K562 (cell line): Measurements from ENCODE around the gene ARHGAP33. TPM values are rescaled to one million over a fixed set of nuclear protein-coding genes. Genes with fewer than 3 reads are reported as not detected.

Experiments used
- ATAC-seq: fragments of 200-7000 bp; cut with Tn5 transposase; 3 replicates; pipeline ENCODE4 v1.9.1; 2020; ENCODE audit warnings: moderate library complexity
- BruUV-seq: library from RNA; stranded (reverse); fragments of 400-500 nt; replicated peaks from 2 replicates; lab custom pipeline; 2021; lab: Mats Ljungman, UMichigan
- CTCF ChIA-PET: fragments of 300-600 bp; formaldehyde crosslinking; extraction: SDS; loops from one replicate; lab custom pipeline; 2021; ENCODE audit warnings: low intra/inter-chr PET ratio; lab: Yijun Ruan, JAX
- POLR2A ChIA-PET: fragments of 300-600, 350-650 bp; sonication (Branson Sonifier 250); formaldehyde crosslinking; extraction: SDS; loops from one replicate; lab custom pipeline; 2021; ENCODE audit warnings: antibody characterized with exemption, inconsistent platforms; lab: Yijun Ruan, JAX
- DNase-seq, 4 experiments: peaks; one replicate each; pipeline versions ENCODE4 v3.0.0 to v3.0.0-alpha.2; 2011 to 2018; ENCODE audit warnings: low spot score in 3 of 4, mixed read lengths in 3 of 4; ENCODE audit errors: extremely low read depth in 1 of 4
- FAIRE-seq: peaks from 2 replicates; lab custom pipeline; 2011; peaks lifted over from hg19 to GRCh38; lab: Jason Lieb, UNC
- H2AFZ ChIP-seq: 2 replicates; pipeline ENCODE4 v1.6.0; 2011; ENCODE audit warnings: low read depth, low read length, control low read depth, inconsistent platforms
- H3K27ac ChIP-seq: fragments of 200-600 bp; 3 replicates; pipeline ENCODE4 v1.8.0; 2011; ENCODE audit warnings: low read depth, mild to moderate bottlenecking, control low read depth, inconsistent platforms, low read length, moderate library complexity, mixed read lengths; ENCODE audit errors: extremely low read depth
- H3K27me3 ChIP-seq, 2 experiments: fragments of 300-600 bp in 1 of 2; 2 replicates in 1 of 2; 3 replicates in 1 of 2; pipeline versions ENCODE4 v1.6.0 to v1.8.0; 2011; ENCODE audit warnings: inconsistent platforms in 2 of 2, low read length in 2 of 2, mild to moderate bottlenecking in 1 of 2, mixed read lengths in 1 of 2, moderate library complexity in 1 of 2; ENCODE audit not compliant: control insufficient read depth in 2 of 2, insufficient read depth in 2 of 2
- H3K36me3 ChIP-seq: fragments of 300-600 bp; 3 replicates; pipeline ENCODE4 v1.8.0; 2011; ENCODE audit warnings: mild to moderate bottlenecking, low read length, inconsistent platforms; ENCODE audit not compliant: control insufficient read depth, insufficient read depth
- H3K4me1 ChIP-seq, 2 experiments: fragments of 200-600 bp in 1 of 2; replicated peaks in 1 of 2; 2 replicates in 1 of 2; 3 replicates in 1 of 2; pipeline versions ENCODE4 v1.5.1 to v1.8.0; 2011; ENCODE audit warnings: inconsistent platforms in 2 of 2, low read length in 2 of 2, mild to moderate bottlenecking in 1 of 2, mixed read lengths in 1 of 2, moderate library complexity in 1 of 2; ENCODE audit not compliant: control insufficient read depth in 2 of 2, insufficient read depth in 2 of 2
- H3K4me2 ChIP-seq: 2 replicates; pipeline ENCODE4 v1.6.1; 2011; ENCODE audit warnings: low read length, control low read depth, inconsistent platforms, mixed read lengths; ENCODE audit not compliant: insufficient read depth
- H3K4me3 ChIP-seq: fragments of 200-600 bp; sonication (generic), shearing (Covaris generic); 2 replicates; pipeline ENCODE4 v1.5.1; 2016; ENCODE audit warnings: control low read depth, inconsistent platforms
- H3K79me2 ChIP-seq: fragments of 200-600 bp; 3 replicates; pipeline ENCODE4 v1.8.0; 2011; ENCODE audit warnings: low read length, inconsistent platforms; ENCODE audit not compliant: control insufficient read depth, insufficient read depth
- H3K9ac ChIP-seq, 2 experiments: 2 replicates each; pipeline versions ENCODE4 v1.6.0 to v1.6.1; 2011; ENCODE audit warnings: low read depth in 2 of 2, low read length in 2 of 2, control low read depth in 1 of 2, inconsistent platforms in 1 of 2, mild to moderate bottlenecking in 1 of 2, mixed read lengths in 1 of 2; ENCODE audit not compliant: insufficient read depth in 1 of 2
- H3K9me1 ChIP-seq: one replicate; pipeline ENCODE4 v1.6.0; 2011; ENCODE audit warnings: inconsistent platforms, mild to moderate bottlenecking, low read length, moderate library complexity; ENCODE audit not compliant: control insufficient read depth, insufficient read depth
- H3K9me3 ChIP-seq: replicated peaks from 2 replicates; pipeline ENCODE4 v1.5.1; 2011; ENCODE audit warnings: low read depth, low read length, inconsistent platforms; ENCODE audit not compliant: control insufficient read depth, insufficient read depth
- H4K20me1 ChIP-seq: replicated peaks from 2 replicates; pipeline ENCODE4 v1.6.1; 2011; ENCODE audit warnings: low read length, inconsistent platforms, mixed read lengths; ENCODE audit not compliant: control insufficient read depth, insufficient read depth
- ARID4B ChIP-seq: sonication (generic); formaldehyde crosslinking; IDR thresholded peaks from 2 replicates; pipeline ENCODE4 v1.8.0; 2022; ENCODE audit warnings: mild to moderate bottlenecking, missing genetic modification reagents
- HNRNPK ChIP-seq: fragments of 200-400 bp; formaldehyde crosslinking; IDR thresholded peaks from one replicate; pipeline ENCODE4 v1.6.1; 2018; ENCODE audit warnings: mild to moderate bottlenecking, low read depth, low read length; ENCODE audit not compliant: poor library complexity, severe bottlenecking
- MEIS2 ChIP-seq: fragments of 450-650 bp; IDR thresholded peaks from 2 replicates; pipeline ENCODE4 v1.6.1; 2014; ENCODE audit warnings: mild to moderate bottlenecking; ENCODE audit not compliant: partially characterized antibody
- PYGO2 ChIP-seq: fragments of 450-650 bp; IDR thresholded peaks from 2 replicates; pipeline ENCODE4 v1.6.1; 2016; ENCODE audit warnings: mild to moderate bottlenecking, missing genetic modification characterization, moderate library complexity, missing compliant biosample characterization
- SMAD3 ChIP-seq: fragments of 450-650 bp; formaldehyde crosslinking; conservative IDR thresholded peaks from 2 replicates; pipeline ENCODE4 v1.4.0; 2020; ENCODE audit warnings: mild to moderate bottlenecking
- SMAD4 ChIP-seq: fragments of 250-450 bp; sonication (Bioruptor Pico); conservative IDR thresholded peaks from 2 replicates; pipeline ENCODE4 v1.8.0; 2021; ENCODE audit warnings: inconsistent platforms, mild to moderate bottlenecking, moderate library complexity
- SMARCB1 ChIP-seq: IDR thresholded peaks from 2 replicates; pipeline ENCODE4 v1.6.1; 2011; ENCODE audit warnings: improper control_type of control experiment, low read depth; ENCODE audit not compliant: insufficient read length
- THAP12 ChIP-seq: fragments of 250-450 bp; sonication (Bioruptor Pico); IDR thresholded peaks from 2 replicates; pipeline ENCODE4 v1.9.0; 2021; ENCODE audit warnings: mild to moderate bottlenecking, inconsistent platforms
- ZBTB17 ChIP-seq: fragments of 450-650 bp; formaldehyde crosslinking; IDR thresholded peaks from 2 replicates; pipeline ENCODE4 v1.4.0; 2020; ENCODE audit warnings: mild to moderate bottlenecking
- ZNF655 ChIP-seq: fragments of 250-450 bp; sonication (Bioruptor Pico); IDR thresholded peaks from 2 replicates; pipeline ENCODE4 v1.5.0; 2021
- WGBS: fragments of 100-300 bp; shearing (Covaris generic); methylation state at CpG from one replicate; pipeline ENCODE4 v1.1.6; 2016; ENCODE audit warnings: low coverage, mixed read lengths; ENCODE audit not compliant: insufficient coverage; ENCODE audit errors: missing lambda C conversion rate; 5-methylcytosine and 5-hydroxymethylcytosine counted together
- in situ Hi-C: fragments of 300-500 bp; cut with MboI; formaldehyde crosslinking; loops from 4 replicates; pipeline ENCODE4 v1.15.0; 2018; ENCODE audit warnings: inconsistent platforms, mixed read lengths
- intact Hi-C: fragments of 100-400 bp; cut with micrococcal nuclease; formaldehyde crosslinking; loops from 2 replicates; pipeline ENCODE4 v1.14.2; 2022
- polyA plus RNA-seq, 8 experiments: library from polyadenylated mRNA; depleted of rRNA in 4 of 8; stranded (reverse) in 5 of 8; unstranded in 3 of 8; fragments of >200 nt; fragmentation: Nextera tagmentation in 2 of 8; fragmentation: Illumina TruSeq in 1 of 8; extraction: Ambion mirVana in 2 of 8; extraction: Trizol in 1 of 8; gene quantifications; 2 replicates each; pipeline versions ENCODE4 v1.2.1 to v1.2.3, GENCODE V29; 2011 to 2014; ENCODE audit warnings: inconsistent platforms in 1 of 8, missing spikeins in 1 of 8
- total RNA-seq, 7 experiments: library from RNA; depleted of rRNA in 6 of 7; stranded (reverse); fragments of >200 nt in 6 of 7; fragmentation: Illumina TruSeq in 2 of 7; extraction: Trizol in 2 of 7; gene quantifications; 2 replicates each; pipeline versions ENCODE4 v1.2.1 to v1.2.3, GENCODE V29; 2011 to 2021; ENCODE audit warnings: low replicate concordance in 1 of 7
- TF ChIP-seq, protein P1 (sequence below): fragments of 450-650 bp; IDR thresholded peaks from 2 replicates; pipeline ENCODE4 v1.6.1; 2017; ENCODE audit warnings: mild to moderate bottlenecking, moderate library complexity

Gene ARHGAP33
- total and polyA plus RNA-seq, 9 of the 15 experiments (the other 6 are each of a cell fraction or from before 2014, with no cell fraction given) = 0.06 to 26.6 (median 1.6) TPM; not detected in 1

DNA sequence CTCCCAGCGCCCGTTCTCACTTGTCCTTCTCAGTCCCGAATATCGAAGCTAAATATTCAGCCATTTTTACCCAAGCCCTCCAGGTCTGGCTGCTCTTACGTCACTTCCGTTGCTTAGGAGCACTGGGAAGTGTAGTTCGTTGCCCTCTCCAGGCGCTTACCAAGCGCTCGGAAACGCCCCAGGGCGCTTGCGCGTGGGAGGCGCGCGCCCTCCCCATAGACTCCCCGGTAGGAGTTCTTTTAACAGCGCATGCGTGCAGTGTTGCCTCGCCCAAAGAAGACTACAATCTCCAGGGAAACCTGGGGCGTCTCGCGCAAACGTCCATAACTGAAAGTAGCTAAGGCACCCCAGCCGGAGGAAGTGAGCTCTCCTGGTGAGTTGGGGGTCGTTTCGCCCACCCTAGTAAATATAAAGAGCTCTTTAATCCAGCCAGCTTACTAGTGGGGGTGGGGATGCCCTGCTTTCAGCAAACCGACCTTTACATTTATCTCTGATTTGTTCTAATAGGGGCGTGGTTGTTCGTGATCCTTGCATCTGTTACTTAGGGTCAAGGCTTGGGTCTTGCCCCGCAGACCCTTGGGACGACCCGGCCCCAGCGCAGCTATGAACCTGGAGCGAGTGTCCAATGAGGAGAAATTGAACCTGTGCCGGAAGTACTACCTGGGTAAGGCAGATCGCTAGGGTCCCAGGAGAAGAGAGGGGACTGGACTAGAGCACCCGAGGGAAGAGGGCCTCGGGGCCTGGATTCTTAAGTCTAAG is 29.9 kb upstream of the ARHGAP33 start, which contains the start of the genes PSENEN and U2AF1L4:
Gene PSENEN, plus strand, starts transcription at position 324 of the 759 bp plus-strand sequence. Its CDS starts 280 bp downstream, at position 604.
Gene U2AF1L4, minus strand, starts transcription at position 91 of the 759 bp plus-strand sequence. Its CDS starts 27 bp downstream, at position 64.
- Histone ChIP-seq H3K27ac (peak within 1 kb of the TSS; percentile 99), H3K27me3 (no peaks in the 10 kb centered on the region), H3K9me3 (no peaks in the 10 kb centered on the region), H3K4me2 (peak within 1 kb of the TSS; percentile 95), H3K36me3 (peaks cover 19% of the 10 kb centered on the region; the same call in 1 of the 3 replicates), H2AFZ (peak within 1 kb of the TSS; percentile 92), H3K4me1 (peaks cover 27 to 47% of the 10 kb centered on the region in 2 experiments; a peak in 4 of 5 replicates), H3K9ac (peak within 1 kb of the TSS; percentile 92 to 94), H3K79me2 (peaks cover 16% of the 10 kb centered on the region), H4K20me1 (no peaks in the 10 kb centered on the region), H3K9me1 (no peaks in the 10 kb centered on the region), H3K4me3 (peak within 1 kb of the TSS; percentile 92)
- ATAC-seq = peak; percentile 70
- intact Hi-C loops = loop anchor here (10.0 kb wide), 1 partner anchor 101 kb away; the partner anchor contains the start of genes COX6B1 and ETV2
- WGBS = under 1% methylated on average over 40 of the region's 40 CpGs
- POLR2A ChIA-PET = interaction anchor here (0.7 to 1.9 kb wide), 6 partner anchors 9 to 401 kb away, joined by 3 to 12 read pairs (median 4); partner anchors contain the start of gene PROSER3
- DNase-seq = peak; percentile 87 to 100 (median 90)
- in situ Hi-C loops = no loop called here
- TSS peak; percentile 62 for BruUV-seq
- FAIRE-seq = peak; percentile 95
- CTCF ChIA-PET = no interaction called here
- TF ChIP-seq SMAD4 (CRISPR knock-in tag) (no peak), ZBTB17 (CRISPR knock-in tag) (no peak), MEIS2 (peak; percentile 92), SMARCB1 (no peak), SMAD3 (no peak), ARID4B (CRISPR knock-in tag) (peak; percentile 73; the same call in 1 of the 2 replicates), HNRNPK (no peak), THAP12 (no peak), ZNF655 (no peak), PYGO2 (tag) (no peak)
- TF ChIP-seq, protein P1, sequence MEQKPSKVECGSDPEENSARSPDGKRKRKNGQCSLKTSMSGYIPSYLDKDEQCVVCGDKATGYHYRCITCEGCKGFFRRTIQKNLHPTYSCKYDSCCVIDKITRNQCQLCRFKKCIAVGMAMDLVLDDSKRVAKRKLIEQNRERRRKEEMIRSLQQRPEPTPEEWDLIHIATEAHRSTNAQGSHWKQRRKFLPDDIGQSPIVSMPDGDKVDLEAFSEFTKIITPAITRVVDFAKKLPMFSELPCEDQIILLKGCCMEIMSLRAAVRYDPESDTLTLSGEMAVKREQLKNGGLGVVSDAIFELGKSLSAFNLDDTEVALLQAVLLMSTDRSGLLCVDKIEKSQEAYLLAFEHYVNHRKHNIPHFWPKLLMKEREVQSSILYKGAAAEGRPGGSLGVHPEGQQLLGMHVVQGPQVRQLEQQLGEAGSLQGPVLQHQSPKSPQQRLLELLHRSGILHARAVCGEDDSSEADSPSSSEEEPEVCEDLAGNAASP = no peak
